HG03135 (cell line): ENCODE data around the gene PKNOX1.
"Not testable (repeated sequence)": the region's sequence is repeated elsewhere in the genome, so short reads cannot be mapped to it uniquely, and the experiment has no call there.

Experiments
- ATAC-seq: cut with Tn5 transposase; IDR thresholded peaks from one replicate; pipeline ENCODE4 v1.9.1; 2021; ENCODE audit warnings: mild to moderate bottlenecking, moderate library complexity; ENCODE audit not compliant: unreplicated experiment

PKNOX1 gene, protein sequence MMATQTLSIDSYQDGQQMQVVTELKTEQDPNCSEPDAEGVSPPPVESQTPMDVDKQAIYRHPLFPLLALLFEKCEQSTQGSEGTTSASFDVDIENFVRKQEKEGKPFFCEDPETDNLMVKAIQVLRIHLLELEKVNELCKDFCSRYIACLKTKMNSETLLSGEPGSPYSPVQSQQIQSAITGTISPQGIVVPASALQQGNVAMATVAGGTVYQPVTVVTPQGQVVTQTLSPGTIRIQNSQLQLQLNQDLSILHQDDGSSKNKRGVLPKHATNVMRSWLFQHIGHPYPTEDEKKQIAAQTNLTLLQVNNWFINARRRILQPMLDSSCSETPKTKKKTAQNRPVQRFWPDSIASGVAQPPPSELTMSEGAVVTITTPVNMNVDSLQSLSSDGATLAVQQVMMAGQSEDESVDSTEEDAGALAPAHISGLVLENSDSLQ

DNA sequence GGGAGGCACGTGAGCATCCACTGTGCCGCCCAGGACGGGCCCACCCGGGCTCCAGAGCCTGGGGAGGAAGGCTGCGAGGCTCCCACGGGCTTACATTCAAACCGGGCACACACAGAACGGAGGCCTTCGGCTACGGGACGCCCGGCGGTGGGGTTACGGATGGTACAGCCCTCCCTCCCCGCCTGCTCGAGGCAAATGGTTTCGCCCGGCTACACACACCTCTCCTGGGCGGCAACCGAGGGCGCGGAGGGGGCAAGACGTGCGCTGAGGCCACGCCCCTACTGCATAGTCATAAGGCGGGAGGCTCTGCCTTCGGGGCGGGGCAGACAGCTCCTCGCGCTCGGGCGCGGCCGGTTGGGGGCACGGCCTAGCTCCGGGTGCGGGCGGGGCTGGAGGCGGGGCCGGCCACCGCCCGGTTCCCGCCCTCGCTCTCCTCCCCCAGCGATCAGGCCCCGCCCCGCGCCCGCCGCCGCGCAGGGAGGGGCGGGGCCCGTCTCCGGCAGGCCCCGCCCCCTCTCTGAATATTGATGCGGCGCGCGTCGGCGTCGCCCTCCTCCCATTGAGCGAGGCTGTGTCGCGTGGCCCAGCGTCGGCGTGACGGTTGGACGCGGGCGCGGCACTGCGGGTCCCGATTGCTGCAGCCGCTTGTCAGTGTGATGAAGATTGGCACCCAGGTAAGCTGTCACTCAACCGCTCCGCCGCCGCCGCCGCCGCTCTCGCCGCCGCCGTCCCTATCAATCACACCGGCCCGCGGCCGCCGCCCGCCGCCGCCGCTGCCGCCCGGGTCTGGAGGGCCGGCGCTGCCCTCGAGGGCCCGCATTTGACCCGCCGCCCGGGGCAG lies at the start of gene PKNOX1:
TSS of gene PKNOX1 (plus strand) at position 572 of the 841 bp plus-strand sequence. CDS start 29,820 bp downstream, outside the sequence.
- ATAC-seq: peak; percentile 79

DNA sequence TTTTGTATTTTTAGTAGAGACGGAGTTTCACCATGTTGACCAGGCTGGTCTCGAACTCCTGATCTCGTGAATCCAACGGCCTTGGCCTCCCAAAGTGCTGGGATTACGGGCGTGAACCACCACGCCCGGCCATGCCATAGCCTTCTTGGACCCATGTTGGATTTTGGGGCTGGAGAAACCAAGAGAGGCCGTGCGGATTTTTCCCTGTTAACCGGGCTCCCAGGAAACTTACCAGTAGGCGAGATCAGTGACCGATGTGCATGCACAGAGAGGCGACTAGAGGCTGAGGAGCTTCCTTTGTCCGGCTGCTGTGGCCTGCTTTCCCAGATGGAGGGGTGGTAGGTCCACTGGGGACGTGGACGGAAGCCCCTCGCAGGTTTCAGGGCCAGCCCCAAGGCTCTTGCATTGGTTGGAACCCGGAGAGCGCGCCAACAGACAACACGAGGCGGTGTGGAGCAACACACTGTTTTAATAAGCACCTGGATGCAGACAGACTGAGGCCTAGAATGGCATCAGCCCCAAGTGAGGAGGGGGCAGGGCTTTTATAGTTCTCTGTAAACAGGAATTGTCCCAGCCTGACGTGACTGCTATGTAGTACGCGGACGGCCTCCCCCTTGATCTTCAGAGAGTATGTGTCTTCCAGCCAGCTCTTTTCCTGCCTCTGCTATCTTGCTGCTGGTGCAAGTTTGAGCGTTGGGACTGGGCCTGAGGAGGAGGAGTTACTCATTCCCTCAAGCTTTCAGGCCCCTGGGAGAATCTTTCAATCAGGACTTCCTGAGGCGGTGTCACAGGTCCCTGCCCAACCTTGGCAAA lies 49.0 kb upstream of the PKNOX1 start, which contains the start of gene ERVH48-1:
TSS of gene ERVH48-1 (minus strand) at position 517 of the 813 bp plus-strand sequence. CDS start 6,624 bp downstream, outside the sequence.
- no peak for ATAC-seq

DNA sequence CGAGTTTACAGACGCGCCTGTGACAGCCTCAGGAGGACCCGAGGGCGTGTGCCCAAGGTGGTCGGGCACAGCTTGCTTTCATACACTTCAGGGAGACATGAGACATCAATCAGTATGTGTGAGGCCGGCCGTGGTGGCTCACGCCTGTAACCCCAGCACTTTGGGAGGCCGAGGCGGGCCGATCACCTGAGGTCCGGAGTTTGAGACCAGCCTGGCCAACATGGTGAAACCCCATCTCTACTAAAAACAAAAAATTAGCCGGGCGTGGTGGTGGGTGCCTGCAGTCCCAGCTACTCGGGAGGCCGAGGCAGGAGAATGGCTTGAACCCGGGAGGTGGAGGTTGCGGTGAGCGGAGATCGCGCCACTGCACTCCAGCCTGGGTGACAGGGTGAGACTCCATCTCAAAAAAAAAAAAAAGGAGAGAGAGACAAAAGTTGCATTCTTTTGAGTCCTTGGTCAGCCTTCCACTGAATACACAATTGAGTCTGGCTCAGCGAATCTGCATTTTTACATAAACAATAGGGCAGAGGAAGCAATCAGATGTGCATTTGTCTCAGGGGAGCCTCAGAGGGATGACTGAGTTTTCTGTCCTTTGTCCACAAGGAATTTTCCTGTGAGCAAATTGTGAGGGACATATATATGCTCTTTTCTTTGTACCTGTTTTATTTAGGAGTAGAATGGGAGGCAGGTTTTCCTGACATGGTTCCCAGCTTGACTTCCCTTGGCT lies 46.7 kb upstream of the PKNOX1 start:
- ATAC-seq: not testable (repeated sequence)

DNA sequence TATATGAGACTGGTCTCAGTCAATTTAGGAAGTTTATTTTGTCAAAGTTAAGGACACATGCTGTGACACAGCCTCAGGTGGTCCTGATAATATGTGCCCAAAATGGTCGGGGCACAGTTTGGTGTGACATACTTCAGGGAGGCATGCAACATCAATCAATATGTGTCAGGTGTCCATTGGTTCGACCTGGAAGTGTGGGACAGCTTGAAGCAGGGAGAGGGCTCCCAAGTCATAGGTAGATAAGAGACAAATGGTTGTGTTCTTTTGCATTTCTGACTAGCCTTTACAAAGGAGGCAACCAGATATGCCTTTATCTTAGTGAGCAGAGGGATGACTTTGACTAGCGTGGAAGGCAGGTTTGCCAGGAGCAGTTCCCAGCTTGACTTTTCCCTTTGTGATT lies 44.4 kb upstream of the PKNOX1 start:
- ATAC-seq: no peak

DNA sequence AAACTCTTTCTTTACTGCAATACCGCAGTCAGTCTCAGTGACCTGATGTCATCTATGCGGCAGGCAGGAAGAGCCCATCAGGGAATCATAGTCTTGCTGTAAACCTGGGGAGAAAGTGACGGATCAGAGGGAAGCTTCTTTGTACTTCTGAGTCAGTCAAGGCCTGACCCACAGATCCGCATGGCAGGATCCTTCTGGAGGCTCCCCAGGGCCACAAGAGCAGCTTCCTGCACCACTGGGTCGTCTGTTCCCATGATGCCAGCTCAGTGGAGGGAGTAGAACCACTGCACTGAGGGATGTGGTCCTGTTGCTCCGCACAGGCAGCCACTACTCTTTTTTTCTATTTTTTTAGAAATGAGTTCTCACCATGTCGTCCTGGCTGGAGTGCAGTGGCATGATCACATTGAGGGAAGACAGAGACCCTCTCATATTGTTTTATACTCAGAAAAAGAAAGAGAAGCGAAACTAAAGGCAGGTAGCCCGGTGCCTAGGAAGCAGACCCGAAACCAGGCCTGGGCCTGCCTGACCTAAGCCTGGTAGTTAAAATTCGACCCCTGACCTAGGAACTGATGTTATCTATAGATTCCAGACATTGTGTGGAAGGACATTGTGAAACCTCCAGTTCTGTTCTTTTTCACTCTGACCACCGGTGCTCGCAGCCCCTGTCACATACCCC lies 42.7 kb upstream of the PKNOX1 start:
- ATAC-seq: no peak

DNA sequence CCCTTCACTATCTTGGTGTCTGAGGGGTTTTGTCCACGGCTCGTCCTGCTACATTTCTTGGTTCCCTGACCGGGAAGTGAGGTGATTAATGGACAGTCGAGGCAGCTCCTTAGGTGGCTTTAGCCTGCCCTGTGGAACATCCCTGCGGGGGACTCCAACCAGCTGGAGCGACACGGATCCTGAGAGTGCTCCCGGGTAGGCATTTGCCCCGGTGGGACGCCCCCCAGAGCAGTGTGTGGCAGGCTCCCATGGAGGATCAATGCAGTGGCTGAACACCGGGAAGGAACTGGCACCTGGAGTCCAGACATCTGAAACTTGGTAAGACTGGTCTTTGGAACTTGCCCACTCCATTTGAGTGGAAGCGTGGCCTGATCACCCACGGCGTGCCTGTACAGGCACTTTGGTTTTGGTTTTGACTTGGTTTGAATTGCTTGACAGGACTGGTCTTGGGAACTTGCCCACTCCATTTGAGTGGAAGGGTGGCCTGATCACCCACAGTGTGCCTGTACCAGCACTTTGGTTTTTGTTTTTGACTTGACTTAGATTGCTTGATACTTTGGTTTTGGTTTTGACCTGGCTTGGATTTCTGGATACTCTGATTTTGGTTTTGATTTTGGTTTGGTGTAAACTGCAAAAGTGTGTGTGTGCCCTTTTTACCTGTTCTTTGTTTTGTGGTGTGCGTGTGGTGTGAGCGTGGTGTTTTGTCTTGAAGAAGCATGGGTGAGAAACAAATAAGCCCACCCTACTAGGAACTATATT lies 41.8 kb upstream of the PKNOX1 start:
- not testable (repeated sequence) for ATAC-seq

DNA sequence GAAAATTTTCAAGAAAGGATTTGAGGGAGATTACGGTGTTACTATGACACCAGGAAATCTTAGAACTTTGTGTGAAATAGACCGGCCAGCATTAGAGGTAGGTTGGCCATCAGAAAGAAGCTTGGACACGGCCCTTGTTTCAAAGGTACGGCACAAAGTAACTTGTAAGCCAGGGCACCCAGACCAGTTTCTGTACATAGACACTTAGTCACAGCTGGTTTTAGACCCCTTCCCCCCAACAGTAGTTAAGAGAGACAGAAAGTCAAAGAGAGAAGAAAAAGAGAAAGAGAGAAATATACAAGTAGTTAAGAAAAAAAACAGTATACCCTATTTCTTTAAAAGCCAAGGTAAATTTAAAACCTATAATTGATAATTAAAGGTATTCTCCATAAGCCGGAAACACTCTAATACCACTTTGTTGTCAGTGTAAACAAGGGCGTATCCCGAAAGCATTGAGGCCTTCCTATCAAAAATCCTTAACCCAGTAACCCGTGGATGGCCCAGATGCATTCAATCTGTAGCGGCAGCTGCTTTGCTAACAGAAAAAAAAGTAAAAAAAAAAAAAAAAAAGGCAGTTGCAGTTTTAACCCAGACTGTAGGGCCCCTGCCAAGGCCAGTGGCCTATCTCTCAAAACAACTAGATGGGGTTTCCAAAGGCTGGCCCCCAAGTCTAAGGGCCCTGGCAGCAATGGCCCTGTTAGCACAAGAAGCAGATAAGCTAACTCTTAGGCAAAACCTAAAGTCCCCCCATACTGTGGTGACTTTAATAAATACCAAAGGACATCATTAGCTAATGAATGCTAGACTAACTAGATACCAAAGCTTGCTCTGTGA lies 41.0 kb upstream of the PKNOX1 start:
- ATAC-seq: not testable (repeated sequence)

DNA sequence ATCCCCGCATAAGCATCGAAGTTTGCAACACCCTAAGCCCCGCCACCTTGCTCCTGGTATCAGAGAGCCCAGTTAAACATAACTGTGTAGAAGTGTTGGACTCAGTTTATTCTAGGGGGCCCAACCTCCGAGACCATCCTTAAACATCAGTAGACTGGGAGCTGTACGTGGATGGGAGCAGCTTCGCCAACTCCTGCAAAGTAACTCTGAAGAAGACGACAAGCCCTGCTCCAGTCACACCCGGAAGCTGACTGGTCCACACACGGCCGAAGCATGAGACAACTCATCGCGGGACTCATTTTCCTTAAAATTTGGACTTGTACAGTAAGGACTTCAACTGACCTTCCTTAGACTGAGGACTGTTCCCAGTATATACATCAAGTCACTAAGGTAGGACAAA lies 40.4 kb upstream of the PKNOX1 start:
- not testable (repeated sequence) for ATAC-seq

DNA sequence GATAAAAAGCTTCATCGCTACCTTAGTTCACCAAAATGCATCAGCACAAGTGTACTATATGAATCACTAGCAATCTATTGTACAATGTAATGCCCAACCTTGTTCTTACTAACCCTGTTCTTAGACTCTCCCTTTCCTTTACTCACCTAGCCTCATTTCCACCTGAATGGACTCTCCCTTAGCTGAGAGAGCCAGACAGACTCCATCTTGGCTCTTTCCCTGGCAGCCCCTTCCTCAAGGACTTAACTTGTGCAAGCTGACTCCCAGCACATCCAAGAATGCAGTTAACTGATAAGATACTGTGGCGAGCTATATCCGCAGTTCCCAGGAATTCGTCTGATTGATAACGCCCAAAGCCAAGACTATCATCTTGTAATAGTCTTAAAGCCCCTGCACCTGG lies 38.0 kb upstream of the PKNOX1 start:
- ATAC-seq: not testable (repeated sequence)

DNA sequence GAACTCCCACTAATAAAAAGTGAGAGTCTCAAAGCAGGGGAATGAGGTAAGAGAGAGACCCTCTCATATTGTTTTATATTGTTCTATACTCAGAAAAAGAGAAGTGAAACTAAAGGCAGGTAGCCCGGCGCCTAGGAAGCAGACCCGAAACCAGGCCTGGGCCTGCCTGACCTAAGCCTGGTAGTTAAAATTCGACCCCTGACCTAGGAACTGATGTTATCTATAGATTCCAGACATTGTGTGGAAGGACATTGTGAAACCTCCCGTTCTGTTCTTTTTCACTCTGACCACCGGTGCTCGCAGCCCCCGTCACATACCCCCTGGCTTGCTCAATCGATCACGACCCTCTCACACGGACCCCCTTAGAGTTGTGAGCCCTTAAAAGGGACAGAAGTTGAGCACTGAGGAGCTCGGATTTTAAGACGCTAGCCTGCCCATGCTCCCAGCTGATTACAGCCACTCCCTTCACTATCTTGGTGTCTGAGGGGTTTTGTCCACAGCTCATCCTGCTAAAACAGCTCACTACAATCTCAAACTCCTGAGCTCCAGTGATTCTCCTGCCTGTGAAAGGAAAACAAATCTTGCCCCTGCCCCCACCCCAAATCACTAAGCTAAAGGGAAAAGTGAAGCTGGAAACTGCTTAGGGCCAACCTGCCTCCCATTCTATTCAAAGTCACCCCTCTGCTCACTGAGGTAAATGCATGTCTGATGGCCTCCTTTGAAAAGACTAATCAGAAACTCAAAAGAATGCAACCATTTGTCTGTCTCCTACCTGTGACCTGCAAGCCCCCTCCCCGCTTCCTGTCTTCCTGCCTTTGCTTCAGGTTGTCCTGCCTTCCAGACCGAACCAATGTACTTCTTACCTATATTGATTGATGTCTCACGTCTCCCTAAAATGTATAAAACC lies 37.1 kb upstream of the PKNOX1 start:
- ATAC-seq: not testable (repeated sequence)

DNA sequence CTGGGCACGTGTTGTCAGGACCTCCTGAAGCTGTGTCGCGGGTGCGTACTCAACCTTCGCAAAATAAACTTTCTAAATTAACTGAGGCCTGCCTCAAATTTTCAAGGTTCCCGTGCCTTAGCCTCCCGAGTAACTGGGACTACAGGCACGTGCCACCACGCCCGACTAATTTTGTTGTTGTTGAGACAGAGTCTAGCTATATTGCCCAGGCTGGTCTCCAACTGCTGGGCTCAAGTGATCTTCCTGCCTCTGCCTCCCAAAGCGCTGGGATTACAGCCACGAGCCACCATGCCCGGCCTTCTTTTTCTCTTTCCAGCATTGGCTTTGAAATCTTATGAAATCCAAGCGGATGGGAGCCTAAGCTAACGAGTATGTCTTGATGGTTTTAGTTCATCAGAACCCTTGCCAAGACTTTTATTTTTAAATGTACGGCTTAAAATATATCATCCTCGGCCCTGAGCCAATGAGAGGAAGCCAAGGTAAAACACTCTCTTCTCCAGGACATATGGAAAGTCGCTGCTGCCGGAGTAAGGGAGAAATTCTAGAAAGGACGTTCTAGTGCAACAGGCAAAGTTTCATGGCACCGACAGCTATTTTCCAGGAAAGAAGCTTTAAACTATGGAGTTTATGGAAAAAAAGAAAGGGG lies 36.3 kb upstream of the PKNOX1 start:
- no peak for ATAC-seq

DNA sequence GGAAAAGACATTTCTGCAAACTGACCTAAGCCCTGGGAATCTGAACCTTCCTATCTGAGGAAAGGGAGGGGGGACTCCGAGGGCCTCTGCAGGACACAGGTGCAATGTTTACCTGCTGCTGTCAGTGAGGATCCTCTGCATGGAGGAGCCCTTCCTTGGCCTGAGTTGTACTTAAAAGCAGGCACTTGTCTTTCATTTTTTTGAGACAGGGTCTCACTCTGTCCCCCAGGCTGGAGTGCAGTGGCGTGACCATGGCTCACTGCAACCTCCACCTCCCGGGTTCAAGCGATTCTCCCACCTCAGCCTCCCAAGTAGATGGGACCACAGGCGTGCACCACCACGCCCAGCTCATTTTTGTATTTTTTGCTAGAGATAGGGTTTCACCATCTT lies 35.8 kb upstream of the PKNOX1 start:
- not testable (repeated sequence) for ATAC-seq

DNA sequence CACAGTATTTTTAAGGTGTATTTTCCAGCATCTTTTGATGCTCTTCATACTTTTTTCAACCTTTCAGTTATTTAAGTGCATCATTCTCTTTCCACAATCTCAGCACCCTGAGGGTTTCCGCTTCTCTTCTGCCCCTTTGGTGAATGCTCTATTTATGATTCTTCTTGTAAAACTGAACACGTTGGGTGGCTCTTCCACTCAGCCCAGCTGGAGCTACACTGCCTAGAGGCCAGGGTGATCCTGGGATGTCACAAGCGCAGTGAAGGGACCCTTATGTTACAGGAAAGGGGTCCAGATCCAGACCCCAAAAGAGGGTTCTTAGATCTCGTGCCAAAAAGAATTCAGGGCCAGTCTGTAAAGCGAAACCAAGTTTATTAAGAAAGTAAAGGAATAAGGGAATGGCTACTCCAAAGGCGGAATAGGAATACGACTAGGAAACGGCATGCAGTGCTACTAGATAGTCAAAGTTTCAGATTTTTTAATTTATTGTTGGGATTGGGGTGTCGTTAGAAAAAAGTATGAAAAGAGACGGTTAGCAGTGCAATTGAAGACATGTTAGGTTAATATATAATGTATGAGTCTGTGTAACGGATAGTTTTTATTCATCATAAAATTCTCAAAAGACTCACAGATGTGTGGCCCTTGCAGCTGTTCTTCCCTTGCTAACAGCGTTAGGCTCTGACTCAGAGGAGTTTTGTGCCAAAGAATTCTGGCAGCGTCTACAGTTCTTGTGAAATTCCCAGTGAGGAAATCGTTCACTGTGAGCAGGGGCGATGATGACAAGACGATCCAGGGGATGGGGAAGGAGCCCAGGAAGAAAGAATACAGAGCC lies 34.6 kb upstream of the PKNOX1 start:
- no peak for ATAC-seq

DNA sequence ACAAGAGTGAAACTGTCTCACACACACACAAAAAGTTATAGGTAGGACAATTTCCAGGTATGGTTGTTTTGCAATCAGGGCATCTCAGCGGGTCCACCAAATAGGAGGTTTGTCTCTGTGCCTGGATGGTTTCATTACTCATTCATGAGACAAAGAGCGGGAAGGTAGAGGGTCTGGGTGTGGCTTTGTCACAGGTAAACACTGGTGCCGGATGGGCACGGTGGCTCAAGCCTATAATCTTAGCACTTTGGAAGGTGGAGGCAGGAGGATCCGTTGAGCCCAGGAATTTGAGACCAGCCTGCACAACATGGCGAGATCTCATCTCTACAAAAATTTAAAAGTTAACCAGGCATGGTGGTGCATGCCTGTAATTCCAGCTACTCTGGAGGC lies 32.7 kb upstream of the PKNOX1 start:
- no peak for ATAC-seq

DNA sequence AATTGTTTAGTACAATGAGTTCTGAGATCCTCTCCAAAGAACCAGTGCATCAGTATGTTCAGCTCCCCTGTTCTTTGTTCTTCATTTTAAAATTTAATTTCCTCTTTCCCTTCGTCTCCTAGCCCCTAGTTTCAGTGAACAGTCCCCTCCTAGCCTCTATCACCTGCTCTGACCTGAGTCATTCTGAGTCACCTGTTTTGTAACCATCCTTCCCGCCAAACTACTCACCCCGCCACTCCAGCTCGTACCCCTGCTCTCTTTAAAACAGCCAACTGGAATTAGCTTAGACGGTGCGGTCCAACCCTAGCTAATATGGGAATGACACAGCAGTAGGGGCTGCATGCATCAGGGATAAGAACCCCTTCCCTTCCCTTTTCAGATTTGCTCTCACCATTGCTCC lies 32.1 kb upstream of the PKNOX1 start:
- ATAC-seq: no peak
